Activated gamma-delta T cell treated with Interleukin-2 at 50 U/mL for 16 hours (primary cell): ENCODE data around the gene FOXP1.

Source experiments
- DNase-seq: peaks from one replicate; pipeline ENCODE4 v3.0.0-alpha.2; 2020

Gene FOXP1

DNA sequence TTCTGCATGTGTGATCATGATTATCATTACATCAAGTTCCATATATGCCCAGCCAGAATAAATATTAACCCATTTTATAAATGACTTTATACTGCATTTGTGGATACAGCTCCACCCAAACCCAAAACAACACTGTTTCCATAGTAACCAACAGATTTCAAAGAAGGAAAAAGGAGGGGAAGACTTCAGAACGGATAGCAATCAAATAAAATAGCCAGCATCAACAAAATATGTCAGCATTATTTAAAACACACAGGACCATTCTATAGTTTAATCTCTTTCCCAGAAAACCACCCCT lies 114.4 kb downstream of the FOXP1 start:
- no peak for DNase-seq

GRCh38 chr3:71468311-71469137 lies 115.0 kb downstream of the FOXP1 start:
- no peak for DNase-seq

DNA sequence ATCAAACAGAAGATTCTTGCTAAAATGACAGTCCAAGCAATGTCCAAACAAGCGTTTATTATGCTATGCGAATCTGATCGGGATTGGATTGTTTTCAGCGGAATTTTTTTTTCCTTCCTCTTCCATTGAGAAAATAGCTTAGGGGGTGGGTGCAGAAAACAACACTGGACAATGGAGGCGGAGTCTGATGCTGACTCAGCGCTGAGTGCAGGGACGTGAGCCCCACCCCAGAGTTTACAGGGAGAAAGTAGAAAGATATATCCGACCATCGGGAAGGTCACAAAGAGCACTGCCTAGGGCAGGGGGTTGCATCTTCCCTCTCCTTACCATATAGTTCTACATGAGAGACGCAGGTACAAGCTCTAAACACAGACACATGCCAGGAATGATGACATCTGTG lies 117.0 kb downstream of the FOXP1 start:
- no peak for DNase-seq

DNA sequence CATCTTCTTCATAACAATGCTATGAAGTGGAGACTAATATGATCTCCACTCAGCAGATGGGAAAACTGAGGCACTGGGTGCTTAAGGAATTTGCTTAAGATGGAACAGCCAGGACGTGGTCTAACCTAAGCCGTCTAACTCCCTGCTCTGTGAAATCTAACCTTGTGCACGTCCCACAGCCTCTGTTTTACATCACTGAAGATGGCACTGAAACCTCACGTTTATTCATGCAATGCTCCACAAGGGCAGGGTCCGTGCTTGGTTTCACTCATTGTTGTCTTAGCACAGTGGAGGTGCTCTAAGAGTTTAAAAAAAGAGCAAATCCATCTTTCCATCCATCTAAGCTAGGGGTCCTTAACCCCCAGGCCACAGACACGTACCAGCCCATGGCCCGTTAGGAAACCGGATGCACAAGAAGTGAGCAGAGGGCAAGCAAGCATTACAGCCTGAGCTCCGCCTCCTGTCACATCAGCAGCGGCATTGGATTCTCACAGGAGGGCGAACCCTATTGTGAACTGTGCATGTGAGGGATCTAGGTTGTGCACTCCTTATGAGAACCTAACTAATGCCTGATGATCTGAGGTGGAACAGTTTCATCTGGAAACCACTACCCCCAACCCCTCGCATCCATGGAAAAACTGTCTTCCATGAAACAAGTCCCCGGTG lies 118.0 kb downstream of the FOXP1 start:
- DNase-seq, result no peak

DNA sequence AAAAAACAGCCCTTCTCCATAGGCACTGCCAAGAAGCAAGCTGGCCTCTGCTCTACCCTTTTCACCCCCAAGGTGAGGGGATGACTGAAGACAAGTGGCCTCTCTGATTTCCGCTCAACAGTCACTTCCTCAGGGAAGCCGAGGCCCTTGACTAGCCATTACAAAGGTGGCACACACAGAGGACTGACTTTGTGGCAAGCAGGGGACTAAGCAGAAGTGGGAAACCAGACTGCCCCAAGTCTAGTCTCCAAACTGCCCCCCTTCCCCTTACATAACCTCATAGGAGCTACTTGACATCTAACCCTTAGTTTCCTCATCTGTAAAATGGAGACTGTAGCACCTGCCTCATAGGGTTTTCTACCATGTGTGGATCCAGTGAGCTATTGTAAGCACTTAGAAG lies 118.9 kb downstream of the FOXP1 start:
- no peak for DNase-seq

DNA sequence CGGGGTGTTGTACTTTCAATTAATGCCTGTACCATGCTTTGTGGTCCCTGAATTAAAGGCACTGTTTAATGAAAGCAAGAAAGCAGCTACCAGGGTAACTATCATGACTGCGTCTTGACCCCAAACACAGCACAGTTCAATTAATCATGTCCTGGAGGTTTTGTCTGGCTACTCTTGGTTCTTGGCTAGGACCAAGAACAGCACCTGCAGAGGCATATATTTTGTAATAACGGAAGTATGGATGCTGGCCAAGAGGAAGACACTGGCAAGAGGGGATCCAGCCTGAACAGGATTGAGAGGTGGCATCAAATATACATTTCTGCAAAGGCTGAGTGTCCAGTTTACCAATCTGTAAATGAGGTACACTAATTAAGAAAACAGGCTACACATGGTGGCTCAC lies 119.9 kb downstream of the FOXP1 start:
- DNase-seq, result no peak

- DNase-seq, result no peak
Measured at GRCh38 chr3:71462586-71462985, 120.9 kb downstream of the FOXP1 start.

- no peak for DNase-seq
Measured at GRCh38 chr3:71461749-71462483, 121.6 kb downstream of the FOXP1 start.

DNA sequence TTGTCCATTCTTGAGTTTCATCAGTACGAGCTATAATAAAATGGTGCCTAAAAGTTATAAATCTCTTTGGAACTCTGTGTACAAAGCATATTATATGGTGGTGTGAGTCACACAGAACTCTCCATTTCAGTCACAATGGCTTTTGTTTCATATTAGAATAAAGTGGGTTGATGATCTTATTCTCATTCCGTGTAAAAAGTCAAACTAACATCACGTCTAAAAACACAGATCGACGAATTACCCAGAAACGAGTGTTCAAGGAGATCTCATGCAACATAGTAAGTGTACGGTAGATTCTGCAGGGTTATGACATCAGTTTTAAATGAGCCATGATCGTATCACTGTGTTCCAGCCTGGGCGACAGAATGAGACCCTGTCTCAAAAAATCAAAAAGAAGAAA lies 122.4 kb downstream of the FOXP1 start:
- no peak for DNase-seq

GRCh38 chr3:71458895-71459294 lies 124.6 kb downstream of the FOXP1 start:
- DNase-seq, result no peak

DNA sequence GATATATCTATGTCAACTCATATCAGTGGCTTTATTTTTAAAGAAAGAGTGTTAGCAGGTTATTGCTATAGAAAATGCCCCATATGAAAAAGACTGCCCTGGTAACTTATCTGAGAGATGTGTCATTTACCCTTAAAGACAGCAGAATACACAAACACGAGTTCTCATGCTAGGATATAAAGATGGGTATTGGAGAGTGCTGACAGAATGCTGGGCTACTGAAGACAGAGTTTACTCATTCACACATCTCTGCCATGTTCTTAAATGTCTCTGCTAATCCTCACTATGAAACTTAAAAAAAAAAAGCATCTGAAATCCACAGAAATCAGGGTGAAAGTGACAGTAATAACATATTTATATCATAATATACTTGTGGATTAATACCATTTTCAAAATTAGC lies 126.7 kb downstream of the FOXP1 start:
- DNase-seq, result no peak

GRCh38 chr3:71456156-71456555 lies 127.4 kb downstream of the FOXP1 start:
- DNase-seq, result no peak

DNA sequence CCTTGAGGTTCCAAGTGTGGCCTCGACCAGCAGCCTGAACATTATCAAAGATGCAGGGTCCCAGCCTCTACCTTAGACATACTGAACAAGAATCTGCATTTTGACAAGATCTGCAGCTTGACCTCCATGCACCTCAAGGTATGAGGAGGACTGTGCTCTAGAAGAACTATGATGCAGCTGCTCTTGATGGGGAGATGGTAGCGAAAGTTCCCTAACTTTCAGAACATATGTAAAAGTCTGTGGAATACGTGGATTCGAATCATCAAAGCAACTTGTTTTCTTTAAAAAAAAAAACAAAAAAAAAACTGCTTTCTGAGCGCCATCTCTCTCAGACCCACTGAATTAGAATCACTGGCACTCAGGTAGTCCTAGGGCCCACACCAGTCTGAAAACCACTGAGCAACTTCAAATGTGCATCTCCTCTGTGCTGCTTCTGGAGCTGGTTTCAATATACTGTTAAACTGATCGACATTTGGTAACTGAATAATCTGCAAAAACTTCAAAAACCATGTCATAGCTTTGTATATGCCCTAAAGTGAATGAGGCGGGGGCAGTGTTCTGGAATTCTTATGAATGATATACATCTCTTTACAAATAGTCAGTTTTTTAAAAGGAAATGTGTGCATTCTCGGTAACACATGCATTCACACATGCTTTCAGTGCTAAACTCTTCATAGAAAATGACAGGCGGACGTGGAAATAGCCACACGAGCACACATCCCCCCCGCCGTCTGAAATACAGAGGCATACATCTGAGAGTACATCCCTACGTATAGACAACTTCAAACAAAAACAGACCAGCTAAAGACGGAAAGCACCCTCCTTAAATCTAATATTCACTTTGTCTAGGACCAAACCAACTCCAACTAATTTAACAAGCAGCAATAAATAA lies 128.8 kb downstream of the FOXP1 start:
- no peak for DNase-seq

GRCh38 chr3:71453822-71454511 lies 129.6 kb downstream of the FOXP1 start:
- no peak for DNase-seq

DNA sequence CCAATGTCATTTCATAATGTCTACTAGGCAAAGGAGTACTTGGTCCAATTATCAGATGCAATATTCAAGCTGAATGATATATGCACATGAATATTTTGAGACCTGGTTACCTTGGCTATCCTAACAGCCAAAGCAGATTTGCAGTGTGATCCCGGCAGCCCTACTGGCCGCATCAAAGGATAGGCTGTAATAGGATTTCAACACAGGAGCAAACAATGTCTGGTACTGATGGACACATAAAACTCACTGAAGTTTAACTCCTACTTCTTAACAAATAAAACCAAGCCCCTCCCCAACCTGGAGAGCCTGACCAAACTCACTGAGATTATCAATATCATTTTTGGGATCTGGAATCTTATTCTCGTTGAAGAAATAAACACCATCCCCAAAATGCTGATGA lies 130.2 kb downstream of the FOXP1 start:
- DNase-seq, result no peak

GRCh38 chr3:71451812-71452211 lies 131.7 kb downstream of the FOXP1 start:
- no peak for DNase-seq

GRCh38 chr3:71451060-71451459 lies 132.5 kb downstream of the FOXP1 start:
- no peak for DNase-seq

- DNase-seq, result no peak
Measured at GRCh38 chr3:71450162-71450561, 133.4 kb downstream of the FOXP1 start.

- DNase-seq, result no peak
Measured at GRCh38 chr3:71447803-71448202, 135.7 kb downstream of the FOXP1 start.

GRCh38 chr3:71447197-71447596 lies 136.3 kb downstream of the FOXP1 start:
- DNase-seq, result no peak

DNA sequence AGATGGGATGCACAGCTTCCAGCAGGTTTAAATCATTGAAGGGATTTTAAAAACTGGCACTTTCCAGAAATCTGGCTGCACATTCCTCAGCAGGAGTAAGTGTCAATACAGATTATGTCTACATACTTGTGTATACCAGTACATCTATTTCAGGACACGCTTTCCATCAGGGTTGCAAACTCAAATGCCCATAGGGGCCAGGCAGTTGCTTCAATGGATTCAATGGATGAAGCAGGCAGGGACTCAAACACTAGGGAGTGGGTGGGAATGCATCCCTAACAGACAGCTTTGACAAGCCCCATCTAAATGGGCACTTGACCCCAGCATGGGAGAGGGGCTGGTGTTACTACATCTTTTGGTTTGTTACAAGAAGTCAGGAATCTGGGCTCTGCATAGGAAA lies 136.8 kb downstream of the FOXP1 start:
- no peak for DNase-seq

DNA sequence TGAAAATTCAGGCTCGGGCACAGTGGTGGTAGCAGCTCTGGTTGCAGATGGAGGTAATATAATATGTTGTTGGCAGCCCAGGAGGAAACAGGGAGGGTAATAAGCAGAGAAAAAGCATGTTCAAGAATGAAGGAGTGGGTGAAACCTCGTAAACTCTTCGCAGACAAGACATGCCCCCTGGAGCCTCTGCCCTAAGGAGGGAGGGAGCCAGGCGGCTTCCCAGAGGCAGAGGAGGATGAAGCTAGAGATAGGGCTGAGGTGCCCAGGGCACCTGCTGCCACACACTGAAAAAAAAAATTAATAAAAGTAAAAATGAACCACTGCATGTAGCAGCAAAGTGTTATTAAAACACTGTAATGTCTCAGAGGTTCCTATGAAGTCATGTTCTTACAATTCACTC lies 137.3 kb downstream of the FOXP1 start:
- DNase-seq, result no peak

DNA sequence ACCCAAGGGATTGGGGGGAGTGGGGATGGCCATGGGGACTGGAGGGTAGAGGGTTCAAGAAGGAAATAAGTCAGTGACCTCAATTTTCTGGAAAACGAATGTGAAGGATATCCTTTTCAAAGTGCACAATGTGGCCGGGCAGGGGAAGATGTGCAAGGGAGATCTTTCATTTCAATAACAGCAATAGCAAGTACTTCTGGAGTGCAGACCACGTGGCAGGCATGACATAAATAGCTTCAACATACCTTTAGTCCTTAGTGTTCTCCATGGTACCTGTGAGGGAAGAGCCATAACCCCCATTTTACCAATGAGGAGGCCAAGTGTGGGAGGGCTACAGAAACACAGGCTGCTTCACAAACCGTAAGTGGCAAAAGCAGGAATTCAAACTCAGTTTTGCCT lies 138.7 kb downstream of the FOXP1 start:
- no peak for DNase-seq
